ENCODE data around the gene SEZ6L. TPM values are rescaled to one million over a fixed set of nuclear protein-coding genes. Genes with fewer than 3 reads are reported as not detected.

SEZ6L gene
- polyA plus RNA-seq, 1 donor (not counting 4 experiments of a cell fraction or from before 2014, with no cell fraction given) = not detected

DNA sequence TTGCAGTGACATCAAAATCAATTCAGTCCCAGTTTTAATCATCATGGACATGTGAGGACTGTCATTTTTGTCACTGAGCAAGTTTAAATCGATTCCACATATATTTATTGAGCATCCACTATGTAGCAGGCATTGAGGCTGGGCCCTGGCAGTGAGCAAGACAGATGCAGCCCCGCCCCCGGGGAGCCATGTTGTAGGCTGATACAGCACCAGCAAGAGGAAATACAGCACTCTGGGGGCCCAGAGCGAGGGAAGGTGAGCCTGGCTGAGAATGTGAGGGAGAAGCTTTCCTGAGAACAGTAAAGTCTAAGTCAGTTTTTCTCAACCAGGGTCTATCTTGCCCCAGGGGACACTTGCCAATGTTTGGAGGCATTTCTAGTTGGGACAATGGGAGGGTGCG is 151.2 kb downstream of the SEZ6L start:
- FAIRE-seq (no peak), DNase-seq (ENCODE audit: low read depth, low spot score) (no peak)
- H3K4me2 ChIP-seq (ENCODE audit: control insufficient read depth, extremely low read depth, insufficient read depth, low read depth, low read length) = no peak overlapping the region
- peaks cover 8% of the 10 kb centered on the region for H3K27me3 ChIP-seq (ENCODE audit: control insufficient read depth, extremely low read depth, insufficient read depth, low read length)
- TF ChIP-seq CTCF (optimal IDR thresholded peaks at IDR 0.05 in 1 of 3, IDR thresholded peaks at IDR 0.05 in 1 of 3, conservative IDR thresholded peaks at IDR 0.05 in 1 of 3; ENCODE audit: extremely low read depth in 1 of 3, insufficient read depth in 2 of 3, low read length in 3 of 3) (no peak), EZH2 (IDR thresholded peaks at IDR 0.05; ENCODE audit: low read length) (no peak)
- H3K27ac ChIP-seq (ENCODE audit: control insufficient read depth, insufficient read depth, low read length) = no peak overlapping the region
- no peak overlapping the region for H2AFZ ChIP-seq (ENCODE audit: control insufficient read depth, low read length)
- dilution Hi-C loops (cut with MboI; ENCODE audit: extremely low pct_ligation_motif_present, low sequenced_read_pairs) = no loop called here
- no peaks in the 10 kb centered on the region for H3K36me3 ChIP-seq (ENCODE audit: control insufficient read depth in 2 of 2, extremely low read depth in 1 of 2, insufficient read depth in 2 of 2, low read length in 2 of 2)
- H3K79me2 ChIP-seq (ENCODE audit: control insufficient read depth, insufficient read depth, low read length) = no peaks in the 10 kb centered on the region
- H3K4me1 ChIP-seq (ENCODE audit: control insufficient read depth, extremely low read depth, insufficient read depth, low read length) = peaks cover 19% of the 10 kb centered on the region
- H3K9ac ChIP-seq (ENCODE audit: control insufficient read depth, extremely low read depth, insufficient read depth, low read length) = no peak overlapping the region
- no peaks in the 10 kb centered on the region for H3K9me1 ChIP-seq (ENCODE audit: control insufficient read depth, extremely low read depth, insufficient read depth, low read length)
- no peak overlapping the region for H3K4me3 ChIP-seq (ENCODE audit: control insufficient read depth in 2 of 3, extremely low read depth in 1 of 3, insufficient read depth in 2 of 3, low read depth in 1 of 3, low read length in 3 of 3)
- no peaks in the 10 kb centered on the region for H3K9me3 ChIP-seq (ENCODE audit: control insufficient read depth, low read depth, low read length)
- H4K20me1 ChIP-seq (ENCODE audit: control insufficient read depth, extremely low read depth, insufficient read depth, low read length) = no peaks in the 10 kb centered on the region

DNA sequence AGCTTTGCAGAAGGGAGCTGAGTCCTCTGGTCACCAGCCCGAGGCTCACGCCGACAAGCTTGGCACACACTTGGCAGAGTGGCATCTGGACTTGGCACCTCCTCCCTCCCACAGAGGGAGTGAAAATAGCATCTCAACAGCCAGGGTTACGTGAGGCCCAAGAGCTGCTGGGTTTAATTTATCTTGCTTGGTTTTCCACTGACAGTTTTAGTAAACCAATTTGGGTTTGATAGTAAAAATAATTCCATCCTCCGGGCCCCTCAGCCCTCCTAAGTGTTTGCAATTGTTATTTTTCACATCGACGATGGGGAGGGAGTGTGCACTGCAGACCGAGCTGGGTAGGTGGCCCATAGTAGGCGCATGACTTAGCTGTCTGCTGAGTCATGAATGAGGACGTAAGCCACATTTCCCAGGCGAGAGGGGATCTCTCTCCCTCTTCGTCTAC is 152.2 kb downstream of the SEZ6L start:
- Histone ChIP-seq H3K27ac (ENCODE audit: control insufficient read depth, insufficient read depth, low read length) (no peak overlapping the region), H3K9me1 (ENCODE audit: control insufficient read depth, extremely low read depth, insufficient read depth, low read length) (no peaks in the 10 kb centered on the region), H3K4me3 (ENCODE audit: control insufficient read depth in 2 of 3, extremely low read depth in 1 of 3, insufficient read depth in 2 of 3, low read depth in 1 of 3, low read length in 3 of 3) (no peak overlapping the region), H3K36me3 (ENCODE audit: control insufficient read depth in 2 of 2, extremely low read depth in 1 of 2, insufficient read depth in 2 of 2, low read length in 2 of 2) (no peaks in the 10 kb centered on the region), H2AFZ (ENCODE audit: control insufficient read depth, low read length) (no peak overlapping the region), H3K9ac (ENCODE audit: control insufficient read depth, extremely low read depth, insufficient read depth, low read length) (no peak overlapping the region), H3K4me2 (ENCODE audit: control insufficient read depth, extremely low read depth, insufficient read depth, low read depth, low read length) (no peak overlapping the region), H4K20me1 (ENCODE audit: control insufficient read depth, extremely low read depth, insufficient read depth, low read length) (no peaks in the 10 kb centered on the region), H3K79me2 (ENCODE audit: control insufficient read depth, insufficient read depth, low read length) (no peaks in the 10 kb centered on the region), H3K9me3 (ENCODE audit: control insufficient read depth, low read depth, low read length) (no peaks in the 10 kb centered on the region), H3K4me1 (ENCODE audit: control insufficient read depth, extremely low read depth, insufficient read depth, low read length) (peaks cover 19% of the 10 kb centered on the region), H3K27me3 (ENCODE audit: control insufficient read depth, extremely low read depth, insufficient read depth, low read length) (peaks cover 9% of the 10 kb centered on the region)
- no peak for FAIRE-seq
- no peak for TF ChIP-seq CTCF (optimal IDR thresholded peaks at IDR 0.05 in 1 of 3, IDR thresholded peaks at IDR 0.05 in 1 of 3, conservative IDR thresholded peaks at IDR 0.05 in 1 of 3; ENCODE audit: extremely low read depth in 1 of 3, insufficient read depth in 2 of 3, low read length in 3 of 3)
- dilution Hi-C loops (cut with MboI; ENCODE audit: extremely low pct_ligation_motif_present, low sequenced_read_pairs) = no loop called here
- no peak for DNase-seq (ENCODE audit: low read depth, low spot score)
